Stimulated activated effector memory CD8-positive, alpha-beta T cell treated with anti-CD3 and anti-CD28 coated beads, Interleukin-12 subunit alpha, Interleukin-12 subunit beta, amount 100 ng/mL, for 72 hours (primary cell): ENCODE data around the gene FGD5.

Experiments
- ATAC-seq: fragments of 150-1000 bp; cut with Tn5 transposase; 2 replicates; pipeline ENCODE4 v1.10.0; 2021
- DNase-seq, 2 donors: peaks; one replicate each; pipeline ENCODE4 v3.0.0; 2021 to 2022; ENCODE audit warnings: low spot score in 2 of 2
- H3K27ac Mint-ChIP-seq: one replicate; pipeline ENCODE4 v1.8.0; 2022; ENCODE audit warnings: mild to moderate bottlenecking, mixed read lengths
- H3K36me3 Mint-ChIP-seq: one replicate; pipeline ENCODE4 v1.8.0; 2022; ENCODE audit warnings: mild to moderate bottlenecking, mixed read lengths
- H3K4me1 Mint-ChIP-seq: one replicate; pipeline ENCODE4 v1.8.0; 2022; ENCODE audit warnings: mixed read lengths
- H3K4me3 Mint-ChIP-seq: one replicate; pipeline ENCODE4 v1.8.0; 2022; ENCODE audit warnings: mild to moderate bottlenecking, mixed read lengths
- H3K9me3 Mint-ChIP-seq: one replicate; pipeline ENCODE4 v1.8.0; 2022; ENCODE audit warnings: mixed read lengths

Gene FGD5

GRCh38 chr3:14883226-14883625 lies 64.5 kb downstream of the FGD5 start:
- no peaks in the 10 kb centered on the region for H3K9me3 Mint-ChIP-seq
- peaks cover 20% of the 10 kb centered on the region for H3K4me1 Mint-ChIP-seq
- no peaks in the 10 kb centered on the region for H3K36me3 Mint-ChIP-seq
- H3K4me3 Mint-ChIP-seq = no peak overlapping the region
- H3K27ac Mint-ChIP-seq = no peak overlapping the region
- ATAC-seq = no peak
- DNase-seq = no peak

- no peaks in the 10 kb centered on the region for H3K36me3 Mint-ChIP-seq
- DNase-seq (no peak), ATAC-seq (no peak)
- H3K27ac Mint-ChIP-seq = no peak overlapping the region
- peak overlapping the region; percentile 8 for H3K4me3 Mint-ChIP-seq
- no peaks in the 10 kb centered on the region for H3K9me3 Mint-ChIP-seq
- peaks cover 20% of the 10 kb centered on the region for H3K4me1 Mint-ChIP-seq
Measured at GRCh38 chr3:14884665-14885064, 65.9 kb downstream of the FGD5 start.

DNA sequence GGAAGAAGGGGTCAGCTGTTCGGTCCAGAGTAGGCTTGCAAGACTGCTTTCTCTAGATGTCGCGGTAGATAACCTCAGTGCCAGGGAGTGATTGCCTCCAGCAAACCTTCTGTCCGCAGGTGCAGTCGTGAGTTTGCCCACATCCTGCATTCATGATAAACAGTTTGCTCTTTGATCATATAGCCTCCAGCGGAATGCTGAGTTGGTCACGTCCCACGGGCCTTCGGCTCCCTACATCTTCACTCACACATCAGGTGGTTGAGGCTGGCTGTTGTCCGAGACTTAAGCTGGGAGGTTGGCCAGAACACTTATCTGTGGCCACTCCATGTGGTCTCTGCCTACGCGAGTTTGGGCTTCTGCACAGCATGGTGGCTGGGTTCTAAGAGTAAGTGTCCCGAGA lies 66.5 kb downstream of the FGD5 start:
- H3K36me3 Mint-ChIP-seq = no peaks in the 10 kb centered on the region
- peak overlapping the region; percentile 8 for H3K4me3 Mint-ChIP-seq
- no peaks in the 10 kb centered on the region for H3K9me3 Mint-ChIP-seq
- no peak overlapping the region for H3K27ac Mint-ChIP-seq
- no peak for DNase-seq
- no peak for ATAC-seq
- H3K4me1 Mint-ChIP-seq = peaks cover 26% of the 10 kb centered on the region

- ATAC-seq (no peak), DNase-seq (no peak)
- Mint-ChIP-seq H3K4me1 (peaks cover 28% of the 10 kb centered on the region), H3K9me3 (no peaks in the 10 kb centered on the region), H3K36me3 (no peaks in the 10 kb centered on the region), H3K27ac (no peak overlapping the region), H3K4me3 (no peak overlapping the region)
Measured at GRCh38 chr3:14886101-14886500, 67.3 kb downstream of the FGD5 start.

GRCh38 chr3:14889205-14889604 lies 70.4 kb downstream of the FGD5 start:
- Mint-ChIP-seq H3K4me1 (peaks cover 35% of the 10 kb centered on the region), H3K9me3 (no peaks in the 10 kb centered on the region), H3K4me3 (no peak overlapping the region), H3K36me3 (no peaks in the 10 kb centered on the region), H3K27ac (no peak overlapping the region)
- DNase-seq (no peak), ATAC-seq (no peak)

- Mint-ChIP-seq H3K4me1 (peaks cover 33% of the 10 kb centered on the region), H3K9me3 (no peaks in the 10 kb centered on the region), H3K36me3 (no peaks in the 10 kb centered on the region), H3K4me3 (no peak overlapping the region), H3K27ac (peak overlapping the region; percentile 11)
- ATAC-seq (no peak), DNase-seq (no peak)
Measured at GRCh38 chr3:14889943-14890342, 71.2 kb downstream of the FGD5 start.

DNA sequence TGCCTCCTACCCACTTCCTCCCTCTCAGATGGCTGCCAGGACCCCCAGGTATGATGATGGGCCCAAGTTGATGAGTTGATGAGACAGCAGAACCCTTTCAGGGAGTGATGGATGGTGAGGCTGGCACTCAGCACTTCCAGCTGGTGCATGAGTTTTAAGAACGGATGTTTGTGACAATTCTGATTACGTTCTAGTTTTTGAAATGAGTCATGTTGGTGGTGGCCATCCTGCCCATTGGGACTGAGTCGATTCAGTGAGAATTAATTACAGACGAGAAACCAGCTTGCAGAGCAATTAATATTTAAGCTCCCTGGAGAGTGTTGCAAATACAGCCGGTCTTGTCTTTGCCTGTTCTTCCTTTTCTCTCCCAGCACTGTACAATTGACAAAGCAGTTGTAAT lies 71.7 kb downstream of the FGD5 start:
- Mint-ChIP-seq H3K9me3 (no peaks in the 10 kb centered on the region), H3K27ac (peak overlapping the region; percentile 11), H3K4me1 (peaks cover 28% of the 10 kb centered on the region), H3K36me3 (no peaks in the 10 kb centered on the region), H3K4me3 (no peak overlapping the region)
- ATAC-seq (peak; percentile 86), DNase-seq (no peak)

DNA sequence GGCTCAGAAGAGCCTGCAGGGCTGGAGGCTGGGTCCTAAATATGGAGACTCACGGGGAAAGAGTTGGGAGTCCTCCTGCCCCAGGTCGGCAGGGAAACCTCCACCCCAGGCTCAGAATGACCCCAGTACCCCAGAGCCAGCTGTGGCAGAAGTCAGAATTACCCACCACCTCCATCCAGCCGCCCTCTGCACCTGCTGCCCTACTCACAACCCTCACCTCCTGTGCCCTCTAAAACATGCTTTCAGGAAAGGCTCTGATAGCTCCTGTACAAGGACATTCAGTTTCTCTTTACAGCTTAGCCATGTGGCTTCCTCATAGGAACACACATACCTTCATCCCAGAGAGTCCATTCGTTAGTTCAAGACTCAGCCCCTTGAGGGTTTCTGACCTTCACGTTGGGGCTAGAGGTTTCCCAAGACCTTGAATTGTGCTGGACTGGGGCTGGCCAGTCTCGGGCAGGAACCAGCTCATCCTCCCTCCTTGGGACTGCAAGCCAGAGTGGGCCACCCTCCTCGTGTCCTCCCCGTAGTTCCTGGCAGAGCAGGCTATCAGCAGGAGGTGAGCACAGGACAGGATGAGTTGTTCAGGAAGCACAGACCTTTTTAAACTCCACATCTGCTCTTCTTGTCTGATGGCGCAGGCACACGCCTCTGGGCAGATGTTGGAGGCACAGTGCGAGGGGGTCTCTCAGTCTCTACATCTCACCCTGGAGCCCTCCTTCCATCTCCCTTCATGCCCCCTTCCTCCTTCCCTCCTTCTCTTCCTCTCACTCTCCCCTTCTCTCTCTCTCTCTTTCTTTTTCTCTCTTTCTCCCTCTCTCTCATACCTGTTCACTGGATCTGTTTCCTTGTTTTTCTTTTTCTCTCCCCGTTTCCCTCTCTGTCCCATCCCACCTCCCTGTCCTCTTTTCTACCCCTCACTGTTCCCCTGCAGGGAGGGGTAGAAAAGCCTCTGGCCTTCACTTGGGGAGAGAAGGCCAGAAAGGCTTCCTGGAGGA lies 72.7 kb downstream of the FGD5 start:
- H3K36me3 Mint-ChIP-seq = no peaks in the 10 kb centered on the region
- no peak for DNase-seq
- peaks cover 23% of the 10 kb centered on the region for H3K4me1 Mint-ChIP-seq
- no peak overlapping the region for H3K27ac Mint-ChIP-seq
- no peaks in the 10 kb centered on the region for H3K9me3 Mint-ChIP-seq
- no peak overlapping the region for H3K4me3 Mint-ChIP-seq
- peak; percentile 25 for ATAC-seq

GRCh38 chr3:14892226-14892625 lies 73.5 kb downstream of the FGD5 start:
- Mint-ChIP-seq H3K36me3 (no peaks in the 10 kb centered on the region), H3K4me3 (no peak overlapping the region), H3K27ac (no peak overlapping the region), H3K9me3 (no peaks in the 10 kb centered on the region), H3K4me1 (peaks cover 23% of the 10 kb centered on the region)
- ATAC-seq (no peak), DNase-seq (no peak)

GRCh38 chr3:14894085-14894484 lies 75.3 kb downstream of the FGD5 start:
- ATAC-seq = no peak
- no peak for DNase-seq
- Mint-ChIP-seq H3K4me1 (peaks cover 23% of the 10 kb centered on the region), H3K36me3 (no peaks in the 10 kb centered on the region), H3K9me3 (no peaks in the 10 kb centered on the region), H3K27ac (no peak overlapping the region), H3K4me3 (no peak overlapping the region)

DNA sequence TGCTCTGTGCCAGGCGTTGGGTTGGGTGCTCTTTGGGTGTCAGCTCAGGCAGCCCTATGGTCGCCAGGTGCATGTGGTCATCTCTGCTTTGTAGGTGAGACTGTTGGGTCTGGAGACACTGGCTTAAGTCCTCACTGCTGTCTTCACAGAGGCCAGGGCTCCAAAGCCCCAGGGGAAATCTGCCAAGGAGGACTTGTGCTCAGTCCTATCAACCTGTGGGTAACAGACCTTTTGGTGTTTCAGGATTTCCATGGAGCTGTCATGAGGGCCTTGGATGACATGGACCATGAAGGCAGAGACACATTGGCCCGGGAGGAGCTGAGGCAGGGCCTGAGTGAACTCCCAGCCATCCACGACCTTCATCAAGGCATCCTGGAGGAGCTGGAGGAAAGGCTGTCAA lies 78.5 kb downstream of the FGD5 start:
- H3K4me3 Mint-ChIP-seq = no peak overlapping the region
- no peaks in the 10 kb centered on the region for H3K36me3 Mint-ChIP-seq
- H3K9me3 Mint-ChIP-seq = no peaks in the 10 kb centered on the region
- no peak for ATAC-seq
- no peak for DNase-seq
- H3K27ac Mint-ChIP-seq = no peak overlapping the region
- H3K4me1 Mint-ChIP-seq = no peaks in the 10 kb centered on the region

DNA sequence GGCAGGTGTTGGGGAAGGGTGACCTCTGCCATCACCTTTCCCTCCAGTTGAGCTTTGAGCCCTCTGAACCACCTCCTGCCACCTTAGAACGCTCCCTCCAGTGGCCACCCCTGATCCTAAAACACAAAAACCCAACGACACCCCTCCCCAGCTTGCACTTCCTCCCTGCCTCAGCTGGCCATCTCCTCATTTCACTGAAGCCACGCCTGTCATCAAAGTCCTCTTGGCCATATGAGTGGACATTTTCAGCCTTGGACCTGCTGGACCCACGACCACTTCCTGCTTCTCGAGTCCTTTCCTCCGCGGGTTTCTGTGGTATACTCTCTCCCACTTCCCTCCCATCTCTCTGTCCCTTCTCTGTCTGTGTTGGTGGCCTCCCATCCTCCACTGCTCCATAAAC lies 80.2 kb downstream of the FGD5 start:
- ATAC-seq (no peak), DNase-seq (no peak)
- H3K9me3 Mint-ChIP-seq = no peaks in the 10 kb centered on the region
- no peak overlapping the region for H3K4me3 Mint-ChIP-seq
- H3K4me1 Mint-ChIP-seq = no peaks in the 10 kb centered on the region
- H3K36me3 Mint-ChIP-seq = no peaks in the 10 kb centered on the region
- H3K27ac Mint-ChIP-seq = no peak overlapping the region

GRCh38 chr3:14899993-14900618 lies 81.3 kb downstream of the FGD5 start:
- H3K4me1 Mint-ChIP-seq = no peaks in the 10 kb centered on the region
- no peak for ATAC-seq
- no peaks in the 10 kb centered on the region for H3K9me3 Mint-ChIP-seq
- no peak overlapping the region for H3K27ac Mint-ChIP-seq
- no peak for DNase-seq
- H3K4me3 Mint-ChIP-seq = no peak overlapping the region
- no peaks in the 10 kb centered on the region for H3K36me3 Mint-ChIP-seq

DNA sequence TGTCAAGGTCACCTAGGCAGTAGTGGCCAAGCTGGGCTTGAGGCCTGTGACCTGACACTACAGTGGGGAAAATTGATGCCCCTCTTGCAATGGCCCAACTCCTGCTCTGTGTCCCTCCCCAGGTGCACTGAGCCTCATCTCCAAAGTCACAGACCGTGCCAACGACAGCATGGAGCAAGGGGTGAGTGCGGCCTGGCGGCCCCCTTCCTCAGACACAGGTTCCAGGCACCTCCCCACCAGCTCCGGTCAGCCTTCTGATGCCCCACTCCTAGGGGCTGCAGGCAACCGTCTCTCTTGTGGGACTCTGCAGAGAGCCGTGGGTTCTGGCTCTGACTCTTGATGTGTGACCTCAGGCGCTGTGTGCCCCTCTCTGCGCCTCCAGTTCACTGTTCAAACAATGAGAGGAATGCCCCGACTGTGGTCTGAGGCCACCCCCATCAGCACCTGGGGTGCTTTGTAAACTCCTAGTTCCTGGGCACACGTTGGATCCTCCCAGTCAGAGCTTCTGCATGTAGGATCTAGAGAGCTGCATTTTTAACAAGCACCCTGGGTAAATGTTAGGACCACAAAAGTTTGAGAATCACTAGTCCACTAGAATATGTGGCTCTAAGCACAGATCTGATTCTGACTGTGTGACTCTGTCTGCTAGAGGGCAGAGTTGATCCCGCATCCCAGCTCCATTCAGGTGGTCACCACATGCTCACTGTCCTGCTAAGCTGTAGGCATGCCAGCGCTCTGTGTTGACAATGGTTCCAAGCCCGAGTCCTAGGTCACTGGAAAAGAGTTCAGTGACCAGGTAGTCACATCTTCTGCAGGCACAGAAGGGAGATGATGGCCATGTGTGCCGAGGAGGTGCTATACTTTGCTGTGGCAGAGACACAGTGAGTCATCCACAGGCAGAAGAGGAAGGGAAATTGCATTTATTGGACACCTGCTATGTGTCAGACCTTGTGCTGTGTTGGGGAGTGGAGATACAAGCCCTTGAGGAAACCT lies 82.4 kb downstream of the FGD5 start:
- Mint-ChIP-seq H3K27ac (no peak overlapping the region), H3K36me3 (no peaks in the 10 kb centered on the region), H3K4me1 (no peaks in the 10 kb centered on the region), H3K4me3 (no peak overlapping the region), H3K9me3 (no peaks in the 10 kb centered on the region)
- DNase-seq (no peak), ATAC-seq (peak; percentile 27)

DNA sequence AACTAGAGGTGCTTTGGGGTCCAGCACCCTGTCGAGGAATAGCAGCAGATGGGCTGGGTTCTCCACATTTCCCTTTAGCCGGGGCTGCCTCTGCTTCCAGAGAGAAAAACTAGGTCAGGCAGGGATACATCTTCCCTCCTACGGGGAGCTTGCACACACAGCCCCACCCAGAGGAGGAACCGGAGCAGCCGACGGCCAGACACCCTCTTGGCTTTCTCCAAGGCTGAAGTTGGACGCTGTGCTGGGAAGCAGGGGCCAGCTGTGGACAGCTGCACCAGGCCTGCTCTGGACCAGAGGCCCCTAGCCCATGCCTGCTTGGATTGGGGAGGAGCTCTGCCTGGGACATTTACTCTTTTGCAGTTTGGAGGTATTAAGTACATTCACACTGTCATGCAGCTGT lies 84.0 kb downstream of the FGD5 start:
- Mint-ChIP-seq H3K4me3 (no peak overlapping the region), H3K27ac (no peak overlapping the region), H3K9me3 (no peaks in the 10 kb centered on the region), H3K36me3 (no peaks in the 10 kb centered on the region), H3K4me1 (no peaks in the 10 kb centered on the region)
- ATAC-seq (no peak), DNase-seq (no peak)
